NCI-H82 treated with DMSO at 0.1 percent for 48 hours (cell line): ENCODE measurements around the gene CHPT1.
"Not testable (repeated sequence)": the region's sequence is repeated elsewhere in the genome, so short reads cannot be mapped to it uniquely, and the experiment has no call there.

ENCODE experiments used
- DNase-seq: peaks from one replicate; lab custom pipeline; 2025; ENCODE audit not compliant: unreplicated experiment; lab: John Stamatoyannopoulos, UW

CHPT1 gene

GRCh38 chr12:101719566-101719965 lies 22.1 kb downstream of the CHPT1 start:
- DNase-seq: no peak

GRCh38 chr12:101720118-101720517 lies 22.7 kb downstream of the CHPT1 start:
- no peak for DNase-seq

- DNase-seq: no peak
Observed at GRCh38 chr12:101722392-101722791, 25.0 kb downstream of the CHPT1 start.

GRCh38 chr12:101727098-101727497 lies 29.7 kb downstream of the CHPT1 start:
- no peak for DNase-seq

GRCh38 chr12:101729842-101730241 lies 32.4 kb downstream of the CHPT1 start:
- no peak for DNase-seq

- no peak for DNase-seq
Observed at GRCh38 chr12:101732318-101732717, 34.9 kb downstream of the CHPT1 start.

- DNase-seq: no peak
Observed at GRCh38 chr12:101733166-101733565, 35.7 kb downstream of the CHPT1 start.

GRCh38 chr12:101734482-101734881 lies 37.0 kb downstream of the CHPT1 start:
- DNase-seq: not testable (repeated sequence)

GRCh38 chr12:101737476-101737875 lies 40.0 kb downstream of the CHPT1 start:
- no peak for DNase-seq

GRCh38 chr12:101738920-101739665 lies 41.7 kb downstream of the CHPT1 start, which contains the start of gene SYCP3:
Gene SYCP3, minus strand, starts transcription at chr12:101739462. Its CDS starts 1,527 bp downstream, at chr12:101737935.
- DNase-seq: no peak

- no peak for DNase-seq
Observed at GRCh38 chr12:101740566-101740965, 43.1 kb downstream of the CHPT1 start.

- no peak for DNase-seq
Observed at GRCh38 chr12:101740980-101741379, 43.5 kb downstream of the CHPT1 start.

GRCh38 chr12:101743242-101743641 lies 45.8 kb downstream of the CHPT1 start:
- no peak for DNase-seq

GRCh38 chr12:101743724-101744472 lies 46.5 kb downstream of the CHPT1 start:
- DNase-seq: no peak

GRCh38 chr12:101745481-101745880 lies 48.0 kb downstream of the CHPT1 start:
- DNase-seq: no peak

GRCh38 chr12:101746196-101746595 lies 48.8 kb downstream of the CHPT1 start:
- no peak for DNase-seq

GRCh38 chr12:101746661-101747060 lies 49.2 kb downstream of the CHPT1 start:
- no peak for DNase-seq

- DNase-seq: no peak
Observed at GRCh38 chr12:101747697-101748096, 50.3 kb downstream of the CHPT1 start.

- DNase-seq: no peak
Observed at GRCh38 chr12:101748907-101749306, 51.5 kb downstream of the CHPT1 start.

GRCh38 chr12:101749657-101750056 lies 52.2 kb downstream of the CHPT1 start:
- no peak for DNase-seq

- no peak for DNase-seq
Observed at GRCh38 chr12:101750152-101750551, 52.7 kb downstream of the CHPT1 start.

GRCh38 chr12:101759396-101760047 lies 62.1 kb downstream of the CHPT1 start:
- DNase-seq: no peak
